Epithelial cell of esophagus (primary cell): ENCODE results near the gene DPP6.

Source experiments
- DNase-seq: peaks from one replicate; pipeline ENCODE4 v3.0.0; 2010; ENCODE audit warnings: low read depth
- H3K4me3 ChIP-seq: 2 replicates; pipeline ENCODE4 v1.5.1; 2011; ENCODE audit warnings: mild to moderate bottlenecking, low read length, control low read depth
- TF ChIP-seq, protein P1 (sequence below): IDR thresholded peaks from 2 replicates; pipeline ENCODE4 v1.5.1; 2011; ENCODE audit warnings: low read depth, mild to moderate bottlenecking, low read length, control low read depth, inconsistent platforms; ENCODE audit not compliant: insufficient read depth; ENCODE audit errors: missing control alignments

Gene DPP6

DNA sequence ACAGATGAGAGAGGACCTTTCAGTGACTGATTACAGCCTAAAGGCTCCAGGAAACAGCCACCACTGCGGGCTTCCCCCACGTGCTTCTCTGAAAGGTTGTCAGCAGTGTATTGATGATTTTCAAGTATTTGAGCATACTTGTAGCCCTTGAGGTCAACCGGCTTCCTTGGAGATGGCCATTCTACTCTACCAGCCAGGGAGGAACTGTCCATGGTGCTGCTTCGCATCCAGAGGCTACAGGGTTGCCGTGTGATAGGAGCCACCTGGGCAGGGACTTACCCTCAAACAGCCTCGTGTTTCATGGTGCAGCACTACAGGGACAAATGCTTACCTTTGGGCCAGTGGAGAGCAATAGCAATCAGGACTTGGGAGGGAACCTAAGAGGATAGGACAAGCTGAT lies 179.5 kb downstream of the DPP6 start:
- H3K4me3 ChIP-seq = no peak overlapping the region
- TF ChIP-seq, protein P1, sequence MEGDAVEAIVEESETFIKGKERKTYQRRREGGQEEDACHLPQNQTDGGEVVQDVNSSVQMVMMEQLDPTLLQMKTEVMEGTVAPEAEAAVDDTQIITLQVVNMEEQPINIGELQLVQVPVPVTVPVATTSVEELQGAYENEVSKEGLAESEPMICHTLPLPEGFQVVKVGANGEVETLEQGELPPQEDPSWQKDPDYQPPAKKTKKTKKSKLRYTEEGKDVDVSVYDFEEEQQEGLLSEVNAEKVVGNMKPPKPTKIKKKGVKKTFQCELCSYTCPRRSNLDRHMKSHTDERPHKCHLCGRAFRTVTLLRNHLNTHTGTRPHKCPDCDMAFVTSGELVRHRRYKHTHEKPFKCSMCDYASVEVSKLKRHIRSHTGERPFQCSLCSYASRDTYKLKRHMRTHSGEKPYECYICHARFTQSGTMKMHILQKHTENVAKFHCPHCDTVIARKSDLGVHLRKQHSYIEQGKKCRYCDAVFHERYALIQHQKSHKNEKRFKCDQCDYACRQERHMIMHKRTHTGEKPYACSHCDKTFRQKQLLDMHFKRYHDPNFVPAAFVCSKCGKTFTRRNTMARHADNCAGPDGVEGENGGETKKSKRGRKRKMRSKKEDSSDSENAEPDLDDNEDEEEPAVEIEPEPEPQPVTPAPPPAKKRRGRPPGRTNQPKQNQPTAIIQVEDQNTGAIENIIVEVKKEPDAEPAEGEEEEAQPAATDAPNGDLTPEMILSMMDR = no peak

DNA sequence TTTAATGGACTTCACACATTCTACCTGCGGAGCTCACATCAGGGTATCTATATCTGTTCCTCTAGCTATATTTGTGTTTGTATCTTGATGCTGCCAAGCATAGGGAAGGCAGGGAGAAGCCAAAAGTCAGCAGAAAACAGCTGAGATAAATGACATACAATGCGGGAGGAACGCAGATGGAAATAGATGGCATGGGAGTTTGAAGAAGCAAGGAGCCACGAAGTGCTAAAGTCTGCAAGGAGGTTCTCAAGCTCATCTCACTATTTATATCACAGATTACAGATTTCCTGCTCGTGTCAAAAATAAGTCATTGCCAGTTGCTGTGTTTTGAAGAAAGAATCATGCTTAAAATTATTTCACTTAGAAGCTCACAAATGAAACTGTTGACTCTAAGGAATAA lies 180.5 kb downstream of the DPP6 start:
- no peak for DNase-seq
- TF ChIP-seq, protein P1 = no peak
- H3K4me3 ChIP-seq = no peak overlapping the region

More for the DNA sequence above, 179.5 kb downstream of the DPP6 start:
- DNase-seq = peak; percentile 2

DNA sequence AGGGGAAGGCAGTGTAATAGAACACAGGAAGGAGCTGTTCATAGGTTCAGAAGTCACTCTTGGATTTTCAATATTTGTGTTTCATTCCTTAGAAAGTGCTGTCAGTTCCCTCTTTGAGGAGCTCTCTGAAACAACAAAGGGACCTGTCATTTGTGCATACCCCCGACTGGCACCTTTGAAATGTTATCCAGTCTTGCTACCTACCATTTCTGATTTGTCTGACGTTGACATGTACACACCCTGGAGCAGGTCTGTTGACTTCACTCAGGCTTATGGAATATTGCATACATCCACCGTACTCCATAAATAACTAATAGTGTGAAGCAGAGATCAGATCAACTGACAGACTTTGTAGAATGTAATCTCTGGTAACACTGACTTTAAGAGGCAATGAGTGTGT lies 189.8 kb downstream of the DPP6 start:
- TF ChIP-seq, protein P1 = no peak
- no peak overlapping the region for H3K4me3 ChIP-seq
- DNase-seq = no peak

DNA sequence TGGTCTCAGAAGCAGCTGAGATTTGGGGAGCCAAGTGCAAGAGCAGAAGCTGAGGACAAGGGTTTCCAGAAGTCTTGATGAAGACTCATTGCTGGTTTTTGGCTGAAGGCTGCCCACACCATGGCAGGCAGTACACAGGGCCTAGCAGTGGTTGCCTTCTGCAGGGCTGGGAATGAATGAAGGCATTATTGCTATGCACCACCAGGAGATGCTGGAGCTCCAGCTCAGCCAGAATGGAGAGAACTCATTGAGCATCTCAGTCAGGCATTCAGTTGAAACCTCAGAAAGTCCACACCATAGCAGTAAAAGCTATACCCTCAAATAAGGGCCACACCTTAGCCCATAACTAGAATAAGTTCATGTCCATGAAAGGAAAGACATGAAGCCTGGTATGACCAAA lies 190.5 kb downstream of the DPP6 start:
- no peak overlapping the region for H3K4me3 ChIP-seq
- DNase-seq = no peak
- TF ChIP-seq, protein P1 = no peak

DNA sequence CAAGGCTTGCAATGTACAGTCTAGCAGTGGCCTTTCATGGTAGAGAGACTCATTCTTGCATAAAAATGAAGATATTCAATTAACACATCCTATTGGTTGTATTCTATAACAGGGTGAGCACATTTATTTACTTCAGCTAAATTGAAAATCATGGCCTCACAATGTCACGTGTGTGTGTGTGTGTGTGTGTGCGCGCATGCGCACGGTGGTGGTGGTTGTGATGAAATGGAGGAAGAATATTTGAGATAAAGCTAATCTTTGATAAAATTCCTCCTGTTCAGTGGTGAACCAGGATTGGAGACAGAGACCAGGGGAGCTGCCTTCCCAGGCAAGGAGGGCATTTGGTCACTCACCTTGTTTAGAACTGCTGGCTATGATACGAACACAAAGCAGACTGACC lies 199.8 kb downstream of the DPP6 start:
- H3K4me3 ChIP-seq = no peak overlapping the region
- TF ChIP-seq, protein P1 = no peak
- no peak for DNase-seq

DNA sequence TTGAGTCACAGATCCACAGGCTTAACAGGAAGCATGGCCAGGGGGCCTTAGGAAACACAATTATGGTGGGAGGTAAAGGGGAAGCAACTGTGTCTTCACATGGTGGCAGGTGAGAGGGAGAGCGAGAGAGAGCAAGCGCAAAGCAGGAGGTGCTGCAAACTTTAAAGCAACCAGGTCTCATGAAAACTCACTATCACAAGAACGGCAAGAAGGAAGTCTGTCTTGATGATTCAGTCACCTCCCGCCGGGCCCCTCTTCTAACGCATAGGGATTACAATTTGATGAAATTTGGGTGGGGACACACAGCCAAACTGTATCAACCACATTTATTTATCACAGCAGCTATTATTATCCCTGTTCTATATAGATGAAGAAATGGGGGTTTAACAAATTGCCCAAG lies 201.6 kb downstream of the DPP6 start:
- DNase-seq = no peak
- TF ChIP-seq, protein P1 = no peak
- no peak overlapping the region for H3K4me3 ChIP-seq

DNA sequence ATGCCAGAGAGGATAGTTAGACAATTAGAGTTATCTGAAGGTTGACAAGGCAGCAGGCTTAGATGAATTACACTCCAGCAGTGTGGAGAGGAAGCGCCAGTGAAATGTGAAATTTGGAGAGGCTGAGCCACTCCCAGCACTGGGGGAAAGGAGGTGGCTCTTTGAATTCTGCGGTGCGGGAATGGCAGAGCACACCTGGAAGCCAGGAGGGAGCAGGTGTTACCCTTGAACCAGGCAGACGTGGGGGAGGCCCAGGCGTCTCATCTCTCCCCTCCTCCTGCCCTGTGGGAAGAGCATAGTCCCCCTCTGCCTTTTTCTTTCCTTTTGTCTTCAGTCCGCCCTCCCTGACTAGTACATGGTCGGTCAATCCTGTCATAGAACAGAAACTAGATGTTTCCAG lies 203.1 kb downstream of the DPP6 start:
- TF ChIP-seq, protein P1 = no peak
- no peak overlapping the region for H3K4me3 ChIP-seq
- DNase-seq = no peak
